ENCODE results near the gene HDGFL3.

GRCh38 chr15:83207009-83207659 is 489 bp downstream of the HDGFL3 start:
- TF ChIP-seq, protein P1, sequence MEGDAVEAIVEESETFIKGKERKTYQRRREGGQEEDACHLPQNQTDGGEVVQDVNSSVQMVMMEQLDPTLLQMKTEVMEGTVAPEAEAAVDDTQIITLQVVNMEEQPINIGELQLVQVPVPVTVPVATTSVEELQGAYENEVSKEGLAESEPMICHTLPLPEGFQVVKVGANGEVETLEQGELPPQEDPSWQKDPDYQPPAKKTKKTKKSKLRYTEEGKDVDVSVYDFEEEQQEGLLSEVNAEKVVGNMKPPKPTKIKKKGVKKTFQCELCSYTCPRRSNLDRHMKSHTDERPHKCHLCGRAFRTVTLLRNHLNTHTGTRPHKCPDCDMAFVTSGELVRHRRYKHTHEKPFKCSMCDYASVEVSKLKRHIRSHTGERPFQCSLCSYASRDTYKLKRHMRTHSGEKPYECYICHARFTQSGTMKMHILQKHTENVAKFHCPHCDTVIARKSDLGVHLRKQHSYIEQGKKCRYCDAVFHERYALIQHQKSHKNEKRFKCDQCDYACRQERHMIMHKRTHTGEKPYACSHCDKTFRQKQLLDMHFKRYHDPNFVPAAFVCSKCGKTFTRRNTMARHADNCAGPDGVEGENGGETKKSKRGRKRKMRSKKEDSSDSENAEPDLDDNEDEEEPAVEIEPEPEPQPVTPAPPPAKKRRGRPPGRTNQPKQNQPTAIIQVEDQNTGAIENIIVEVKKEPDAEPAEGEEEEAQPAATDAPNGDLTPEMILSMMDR (IDR thresholded peaks at IDR 0.05; ENCODE audit: poor library complexity), result no peak
- no peak for TF ChIP-seq EZH2phosphoT487 (IDR thresholded peaks at IDR 0.05; ENCODE audit: low read depth, severe bottlenecking, unreplicated experiment)
- TF ChIP-seq EZH2 (IDR thresholded peaks at IDR 0.05; ENCODE audit: borderline replicate concordance), result no peak

All from hepatocyte (in vitro differentiated cells).